ENCODE data around the gene WWOX. TPM values are rescaled to one million over a fixed set of nuclear protein-coding genes. Genes with fewer than 3 reads are reported as not detected.

Gene WWOX
- total RNA-seq, 1 donor from 2014 or later = 29.6 TPM

DNA sequence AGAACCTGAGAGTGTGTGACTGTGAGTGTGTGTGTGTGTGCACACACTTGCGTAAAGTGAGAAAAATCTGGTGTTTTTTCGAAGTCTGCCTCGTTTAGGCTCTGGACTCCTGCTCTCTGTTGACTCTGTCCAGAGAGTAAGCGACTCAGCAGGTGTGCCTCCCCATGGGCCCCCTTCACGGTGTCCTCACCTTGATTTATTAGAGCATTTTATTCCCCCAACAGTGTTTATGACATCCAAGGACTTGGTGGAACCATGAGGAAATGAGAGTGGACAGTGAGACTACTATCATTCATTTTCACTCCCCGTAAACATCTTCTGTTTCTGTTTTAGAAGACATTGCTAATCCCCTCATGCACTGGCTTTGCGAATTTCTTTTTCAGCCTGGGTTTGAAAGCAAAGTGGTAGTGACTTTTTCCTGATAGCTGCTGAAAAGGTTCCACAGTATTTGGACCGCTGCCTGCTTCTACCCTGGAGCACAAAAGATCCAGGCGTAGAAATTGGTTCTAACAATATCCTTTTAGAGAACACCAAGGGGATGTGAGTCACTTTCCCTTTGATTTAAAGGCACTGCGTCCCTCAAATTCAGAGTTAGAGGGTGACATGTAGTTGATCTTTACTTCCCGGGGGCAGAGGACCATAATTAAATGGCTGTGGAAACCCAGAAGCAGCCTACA, 218.2 kb downstream of the WWOX start:
- DNase-seq (ENCODE audit: low read depth) = no peak
- TF ChIP-seq, protein P1, sequence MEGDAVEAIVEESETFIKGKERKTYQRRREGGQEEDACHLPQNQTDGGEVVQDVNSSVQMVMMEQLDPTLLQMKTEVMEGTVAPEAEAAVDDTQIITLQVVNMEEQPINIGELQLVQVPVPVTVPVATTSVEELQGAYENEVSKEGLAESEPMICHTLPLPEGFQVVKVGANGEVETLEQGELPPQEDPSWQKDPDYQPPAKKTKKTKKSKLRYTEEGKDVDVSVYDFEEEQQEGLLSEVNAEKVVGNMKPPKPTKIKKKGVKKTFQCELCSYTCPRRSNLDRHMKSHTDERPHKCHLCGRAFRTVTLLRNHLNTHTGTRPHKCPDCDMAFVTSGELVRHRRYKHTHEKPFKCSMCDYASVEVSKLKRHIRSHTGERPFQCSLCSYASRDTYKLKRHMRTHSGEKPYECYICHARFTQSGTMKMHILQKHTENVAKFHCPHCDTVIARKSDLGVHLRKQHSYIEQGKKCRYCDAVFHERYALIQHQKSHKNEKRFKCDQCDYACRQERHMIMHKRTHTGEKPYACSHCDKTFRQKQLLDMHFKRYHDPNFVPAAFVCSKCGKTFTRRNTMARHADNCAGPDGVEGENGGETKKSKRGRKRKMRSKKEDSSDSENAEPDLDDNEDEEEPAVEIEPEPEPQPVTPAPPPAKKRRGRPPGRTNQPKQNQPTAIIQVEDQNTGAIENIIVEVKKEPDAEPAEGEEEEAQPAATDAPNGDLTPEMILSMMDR (conservative IDR thresholded peaks at IDR 0.05; ENCODE audit: low read depth, low read length) = no peak
- H3K4me3 ChIP-seq (ENCODE audit: low read depth, low read length) = no peak overlapping the region

DNA sequence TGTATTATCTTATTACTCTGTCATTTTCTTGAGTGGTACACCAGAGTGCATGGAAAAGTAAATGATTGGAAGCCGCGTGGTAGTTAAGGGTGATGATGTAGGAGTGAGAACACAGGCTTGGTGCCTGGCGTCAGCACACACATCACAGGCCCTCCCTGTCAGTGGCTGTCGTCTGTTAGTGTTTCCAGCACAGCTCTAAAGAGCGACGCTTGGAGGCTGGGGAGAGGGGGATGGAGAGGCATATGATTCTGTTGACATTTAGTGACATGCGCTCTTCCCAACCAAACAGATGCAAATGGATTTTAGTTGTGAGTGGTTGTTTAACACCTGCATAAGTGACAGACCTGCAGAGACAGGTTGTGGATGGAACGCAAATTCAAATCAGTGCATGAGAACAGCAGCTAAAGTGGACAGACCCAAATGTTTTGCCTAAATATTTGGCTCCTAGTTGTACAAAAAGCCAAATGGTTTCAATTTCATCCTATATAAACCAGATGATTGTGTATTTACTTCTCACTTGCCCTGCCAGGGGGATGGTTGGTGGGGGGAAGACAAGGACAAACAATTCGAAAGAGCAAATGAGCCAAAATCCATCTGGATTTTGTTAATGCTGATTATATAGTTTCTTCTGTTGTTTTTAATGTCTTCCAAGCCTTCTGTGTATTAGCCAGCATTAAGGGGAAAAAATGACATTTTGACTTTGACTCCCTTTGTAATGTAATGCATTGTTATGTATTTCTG, 222.3 kb downstream of the WWOX start:
- H3K4me3 ChIP-seq (ENCODE audit: low read depth, low read length) = no peak overlapping the region
- DNase-seq (ENCODE audit: low read depth) = no peak
- TF ChIP-seq, protein P1 (conservative IDR thresholded peaks at IDR 0.05; ENCODE audit: low read depth, low read length) = no peak

DNA sequence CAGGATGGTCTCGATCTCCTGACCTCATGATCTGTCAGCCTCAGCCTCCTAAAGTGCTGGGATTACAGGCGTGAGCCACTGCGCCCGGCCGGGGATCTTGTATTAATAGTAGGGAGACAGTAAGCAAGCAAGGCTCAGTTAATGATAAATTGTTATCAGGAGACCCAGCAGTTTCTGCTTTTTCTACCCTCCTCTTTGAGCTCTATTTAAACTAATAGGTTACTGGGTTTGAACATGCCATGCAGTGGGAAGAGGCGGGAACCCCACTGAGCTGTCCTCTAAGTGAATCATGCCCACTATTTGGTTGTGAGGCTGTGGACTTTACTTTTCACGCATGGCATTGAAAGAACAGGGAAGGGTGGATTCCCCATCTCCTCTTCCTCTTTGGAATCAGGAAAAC, 223.9 kb downstream of the WWOX start:
- no peak for DNase-seq (ENCODE audit: low read depth)
- TF ChIP-seq, protein P1 (conservative IDR thresholded peaks at IDR 0.05; ENCODE audit: low read depth, low read length) = no peak
- H3K4me3 ChIP-seq (ENCODE audit: low read depth, low read length) = no peak overlapping the region

DNA sequence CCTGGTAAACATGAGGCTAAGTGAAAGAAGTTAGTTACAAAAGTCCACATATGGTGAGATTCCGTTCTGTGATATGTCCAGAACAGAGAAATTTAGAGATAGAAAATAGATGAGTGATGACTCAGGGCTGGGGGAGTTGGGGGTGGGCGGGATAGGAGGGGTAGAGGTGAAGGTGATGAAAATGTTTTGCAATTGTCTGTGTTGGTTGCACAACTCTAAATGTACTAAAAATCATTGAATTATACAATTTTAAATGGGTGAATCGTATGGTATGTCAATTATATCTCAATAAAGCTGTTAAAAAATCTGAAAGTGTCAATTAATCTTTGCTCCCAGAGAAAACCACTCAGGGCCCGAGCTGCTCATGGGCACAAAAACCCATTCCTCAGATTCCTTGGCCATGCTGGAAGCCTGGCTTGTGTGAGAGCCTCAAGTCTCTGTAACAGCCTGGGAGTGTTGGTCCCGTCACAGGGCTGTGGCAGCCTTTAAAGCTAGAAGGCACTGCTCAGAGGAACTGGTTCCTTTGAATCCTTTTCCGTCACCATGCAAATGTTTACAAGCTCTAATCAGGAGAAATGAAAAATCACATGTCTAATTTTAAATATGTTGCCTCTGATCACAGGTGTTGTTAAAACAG, 225.3 kb downstream of the WWOX start:
- no peak overlapping the region for H3K4me3 ChIP-seq (ENCODE audit: low read depth, low read length)
- DNase-seq (ENCODE audit: low read depth) = no peak
- TF ChIP-seq, protein P1 (conservative IDR thresholded peaks at IDR 0.05; ENCODE audit: low read depth, low read length) = no peak

DNA sequence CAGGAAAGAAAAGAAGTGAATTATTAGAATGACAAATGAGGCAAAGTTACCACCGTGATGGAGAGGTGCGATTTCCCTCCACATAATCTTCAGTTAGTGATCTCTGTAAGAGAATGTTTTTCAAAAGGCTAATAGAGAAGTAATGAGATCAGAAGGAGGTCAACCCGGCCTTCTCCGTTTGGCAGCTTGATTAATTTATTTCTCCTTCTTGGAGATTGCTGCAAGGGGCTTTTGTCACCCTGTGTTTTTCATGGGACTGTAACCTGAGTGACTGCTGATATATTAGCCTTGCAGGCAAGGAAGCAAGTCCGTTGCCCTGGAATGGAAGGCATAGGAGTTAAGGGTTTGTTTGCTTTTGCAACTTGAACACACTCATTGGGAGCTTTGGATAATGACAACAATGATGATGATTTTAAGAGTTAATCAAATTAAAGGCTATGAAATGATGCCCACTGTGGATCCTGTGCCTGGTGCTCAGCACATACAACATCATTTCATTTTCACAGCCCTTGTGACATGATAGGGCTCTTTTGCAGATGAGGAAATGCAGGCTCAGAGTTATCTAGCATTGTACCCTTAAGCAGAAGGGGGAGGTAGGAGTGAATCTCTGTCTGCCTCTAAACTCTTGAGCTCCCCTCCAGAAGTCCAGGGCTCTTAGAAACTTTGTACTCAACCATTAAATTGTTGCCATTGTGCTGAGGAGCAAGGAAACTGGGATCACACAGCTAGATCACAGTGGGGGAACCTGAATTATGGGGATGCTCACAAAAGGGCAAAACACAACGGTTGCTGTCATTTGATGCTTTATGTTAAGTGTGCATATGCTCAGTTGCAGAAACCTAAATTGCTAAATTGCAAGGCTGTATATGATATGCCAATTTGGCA, 226.3 kb downstream of the WWOX start:
- no peak for DNase-seq (ENCODE audit: low read depth)
- TF ChIP-seq, protein P1 (conservative IDR thresholded peaks at IDR 0.05; ENCODE audit: low read depth, low read length) = no peak
- H3K4me3 ChIP-seq (ENCODE audit: low read depth, low read length) = no peak overlapping the region

DNA sequence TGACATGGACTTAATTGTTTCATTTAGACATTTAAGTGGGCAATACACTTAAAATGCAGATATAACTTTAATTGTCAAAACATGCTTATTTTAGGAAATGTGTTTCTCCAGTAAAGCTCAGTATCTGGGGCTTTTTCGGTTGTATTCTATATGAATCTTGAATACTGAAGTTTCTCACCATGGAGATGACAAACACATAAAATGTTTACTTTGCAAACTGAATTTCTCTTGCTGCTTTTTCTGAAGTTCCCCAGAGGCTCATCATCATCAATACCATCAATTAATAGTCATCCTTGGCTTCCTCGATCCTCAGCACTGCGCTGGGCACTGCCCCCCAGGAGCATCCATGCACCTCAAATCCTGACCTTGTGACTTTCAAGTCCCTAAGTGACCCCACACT, 227.3 kb downstream of the WWOX start:
- DNase-seq (ENCODE audit: low read depth) = no peak
- H3K4me3 ChIP-seq (ENCODE audit: low read depth, low read length) = no peak overlapping the region
- TF ChIP-seq, protein P1 (conservative IDR thresholded peaks at IDR 0.05; ENCODE audit: low read depth, low read length) = no peak

All from epithelial cell of proximal tubule (primary cell).